Measurements from ENCODE around the gene COL4A2. TPM values are rescaled to one million over a fixed set of nuclear protein-coding genes. Genes with fewer than 3 reads are reported as not detected.

COL4A2 gene
- total RNA-seq, 2 experiments from 2014 or later = not detected

DNA sequence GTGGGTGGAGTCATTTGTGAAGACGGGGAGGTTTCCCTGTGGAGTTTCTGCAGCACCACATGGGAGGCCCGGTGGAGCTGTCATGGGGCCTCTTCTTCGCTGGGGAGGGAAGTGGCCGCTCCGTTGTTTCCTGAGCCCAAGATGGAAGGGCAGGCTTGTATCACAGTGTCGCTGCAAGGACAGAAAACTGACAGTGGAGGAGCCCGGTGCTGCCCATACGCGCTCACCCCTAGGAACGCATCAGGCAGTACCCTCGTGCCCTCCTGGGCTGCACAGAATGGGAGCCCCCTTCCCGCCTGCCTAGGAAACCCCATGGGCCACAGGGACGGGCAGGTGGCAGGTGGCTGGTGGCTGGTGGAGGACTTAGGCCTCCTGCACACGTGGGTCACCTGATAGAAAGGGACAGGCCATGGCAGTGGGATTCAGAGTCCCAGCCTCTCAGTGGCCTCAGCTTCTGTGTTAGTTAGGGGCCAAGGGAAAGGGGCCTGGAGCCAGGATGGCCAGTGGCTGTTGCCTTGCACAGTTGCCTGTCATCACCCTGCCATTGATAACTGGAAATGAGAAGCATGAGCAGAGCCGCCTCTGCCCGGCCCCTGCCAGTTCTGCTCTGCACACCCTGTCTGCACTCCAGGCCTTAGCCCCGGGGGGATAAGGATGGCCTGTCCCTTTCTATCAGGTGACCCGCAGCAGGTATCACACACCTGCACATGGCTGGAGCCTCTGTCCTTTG lies 7.6 kb downstream of the COL4A2 start:
- DNase-seq (no peak), ATAC-seq (no peak)
- TF ChIP-seq, protein P1, sequence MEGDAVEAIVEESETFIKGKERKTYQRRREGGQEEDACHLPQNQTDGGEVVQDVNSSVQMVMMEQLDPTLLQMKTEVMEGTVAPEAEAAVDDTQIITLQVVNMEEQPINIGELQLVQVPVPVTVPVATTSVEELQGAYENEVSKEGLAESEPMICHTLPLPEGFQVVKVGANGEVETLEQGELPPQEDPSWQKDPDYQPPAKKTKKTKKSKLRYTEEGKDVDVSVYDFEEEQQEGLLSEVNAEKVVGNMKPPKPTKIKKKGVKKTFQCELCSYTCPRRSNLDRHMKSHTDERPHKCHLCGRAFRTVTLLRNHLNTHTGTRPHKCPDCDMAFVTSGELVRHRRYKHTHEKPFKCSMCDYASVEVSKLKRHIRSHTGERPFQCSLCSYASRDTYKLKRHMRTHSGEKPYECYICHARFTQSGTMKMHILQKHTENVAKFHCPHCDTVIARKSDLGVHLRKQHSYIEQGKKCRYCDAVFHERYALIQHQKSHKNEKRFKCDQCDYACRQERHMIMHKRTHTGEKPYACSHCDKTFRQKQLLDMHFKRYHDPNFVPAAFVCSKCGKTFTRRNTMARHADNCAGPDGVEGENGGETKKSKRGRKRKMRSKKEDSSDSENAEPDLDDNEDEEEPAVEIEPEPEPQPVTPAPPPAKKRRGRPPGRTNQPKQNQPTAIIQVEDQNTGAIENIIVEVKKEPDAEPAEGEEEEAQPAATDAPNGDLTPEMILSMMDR (IDR thresholded peaks at IDR 0.05) = no peak
- CTCF ChIA-PET = no interaction called here
- Mint-ChIP-seq H3K36me3 (ENCODE audit: low read depth) (no peaks in the 10 kb centered on the region), H3K4me1 (ENCODE audit: low read depth) (peaks cover 2% of the 10 kb centered on the region), H3K27me3 (peaks cover 33% of the 10 kb centered on the region), H3K4me3 (no peak overlapping the region), H3K27ac (no peak overlapping the region), H3K9me3 (no peaks in the 10 kb centered on the region)
- POLR2A ChIA-PET = no interaction called here
- intact Hi-C loops (cut with micrococcal nuclease) = no loop called here

DNA sequence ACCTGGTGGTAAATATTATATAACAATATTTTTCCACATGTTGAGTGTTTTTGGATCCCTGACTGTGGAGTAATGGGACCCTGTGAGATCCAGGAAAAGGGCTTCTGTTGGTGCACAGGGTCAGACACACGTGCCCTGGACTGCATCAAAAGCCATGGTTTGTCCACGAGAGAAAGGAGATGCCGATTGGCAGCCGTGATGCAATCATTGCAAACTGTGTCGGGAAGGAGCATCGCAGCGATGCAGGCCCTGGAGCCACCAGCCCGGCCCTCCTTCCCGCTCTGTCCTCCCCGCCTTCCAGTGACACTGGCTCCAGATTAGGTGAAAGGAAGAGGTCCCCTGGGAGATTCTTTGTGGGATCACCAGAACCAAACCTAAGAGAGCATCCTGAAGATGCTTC lies 9.1 kb downstream of the COL4A2 start:
- H3K27ac Mint-ChIP-seq = no peak overlapping the region
- ATAC-seq (no peak), DNase-seq (no peak)
- H3K4me1 Mint-ChIP-seq (ENCODE audit: low read depth) = peaks cover 4% of the 10 kb centered on the region
- ChIA-PET POLR2A (no interaction called here), CTCF (no interaction called here)
- no peak overlapping the region for H3K4me3 Mint-ChIP-seq
- H3K36me3 Mint-ChIP-seq (ENCODE audit: low read depth) = no peaks in the 10 kb centered on the region
- H3K27me3 Mint-ChIP-seq = peaks cover 24% of the 10 kb centered on the region
- no peaks in the 10 kb centered on the region for H3K9me3 Mint-ChIP-seq
- intact Hi-C loops (cut with micrococcal nuclease) = no loop called here
- TF ChIP-seq, protein P1 (IDR thresholded peaks at IDR 0.05) = no peak

DNA sequence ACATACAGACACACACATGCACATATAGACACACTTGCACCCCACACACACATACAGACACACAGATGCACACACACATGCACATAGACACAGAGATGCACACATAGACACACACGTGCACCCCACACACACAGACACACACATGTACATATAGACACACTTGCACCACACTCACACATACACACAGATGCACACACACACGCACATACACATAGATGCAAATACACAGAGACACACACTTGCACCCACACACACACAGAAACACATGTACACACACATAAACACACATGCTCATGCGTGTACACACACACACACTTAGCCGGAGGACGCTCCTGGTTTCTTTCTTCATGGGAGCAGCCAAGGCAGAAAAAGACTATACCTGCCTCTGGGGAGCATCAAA lies 10.0 kb downstream of the COL4A2 start:
- Mint-ChIP-seq H3K4me3 (no peak overlapping the region), H3K4me1 (ENCODE audit: low read depth) (peaks cover 4% of the 10 kb centered on the region), H3K27me3 (peaks cover 29% of the 10 kb centered on the region), H3K27ac (no peak overlapping the region), H3K9me3 (no peaks in the 10 kb centered on the region), H3K36me3 (ENCODE audit: low read depth) (no peaks in the 10 kb centered on the region)
- TF ChIP-seq, protein P1 (IDR thresholded peaks at IDR 0.05) = no peak
- no peak for DNase-seq
- ChIA-PET CTCF (no interaction called here), POLR2A (no interaction called here)
- intact Hi-C loops (cut with micrococcal nuclease) = no loop called here
- no peak for ATAC-seq

DNA sequence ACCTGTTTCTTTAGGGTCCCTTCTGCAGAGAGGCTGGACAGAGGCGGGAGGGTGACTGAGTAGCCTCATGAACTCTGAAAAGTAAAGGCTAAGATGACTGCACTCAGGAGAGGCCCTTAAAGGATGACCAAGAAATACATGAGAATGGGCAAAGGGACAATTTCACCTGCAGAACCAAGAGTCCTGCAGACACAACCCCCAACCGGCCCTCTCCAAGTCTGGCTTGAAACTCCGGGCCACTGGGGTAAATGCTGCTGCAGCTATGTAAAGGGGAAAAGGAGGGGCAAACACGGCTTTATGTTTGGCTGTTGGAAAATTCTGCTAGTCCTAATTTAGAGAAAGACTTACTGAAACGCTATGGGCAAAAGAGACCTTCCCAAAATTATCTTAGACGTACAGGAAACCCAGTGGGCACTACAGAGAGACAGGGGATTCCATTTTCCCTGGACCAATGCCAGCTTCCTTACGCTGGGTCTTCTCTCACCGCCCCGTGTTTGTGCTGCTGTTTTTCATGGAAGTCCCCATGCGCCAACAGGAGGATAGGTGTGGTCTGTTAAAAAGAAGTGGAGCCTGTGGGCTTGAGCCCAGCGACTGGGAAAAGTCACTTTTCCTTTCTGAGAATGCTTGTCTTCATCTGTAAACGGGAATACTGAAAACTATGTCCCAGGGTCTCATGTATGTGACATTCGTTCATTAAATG lies 10.6 kb downstream of the COL4A2 start:
- POLR2A ChIA-PET = no interaction called here
- intact Hi-C loops (cut with micrococcal nuclease) = no loop called here
- no peak overlapping the region for H3K4me3 Mint-ChIP-seq
- H3K4me1 Mint-ChIP-seq (ENCODE audit: low read depth) = peaks cover 4% of the 10 kb centered on the region
- no peaks in the 10 kb centered on the region for H3K9me3 Mint-ChIP-seq
- ATAC-seq (no peak), DNase-seq (no peak)
- no peaks in the 10 kb centered on the region for H3K36me3 Mint-ChIP-seq (ENCODE audit: low read depth)
- H3K27ac Mint-ChIP-seq = no peak overlapping the region
- CTCF ChIA-PET = no interaction called here
- TF ChIP-seq, protein P1 (IDR thresholded peaks at IDR 0.05) = no peak
- H3K27me3 Mint-ChIP-seq = peaks cover 28% of the 10 kb centered on the region

DNA sequence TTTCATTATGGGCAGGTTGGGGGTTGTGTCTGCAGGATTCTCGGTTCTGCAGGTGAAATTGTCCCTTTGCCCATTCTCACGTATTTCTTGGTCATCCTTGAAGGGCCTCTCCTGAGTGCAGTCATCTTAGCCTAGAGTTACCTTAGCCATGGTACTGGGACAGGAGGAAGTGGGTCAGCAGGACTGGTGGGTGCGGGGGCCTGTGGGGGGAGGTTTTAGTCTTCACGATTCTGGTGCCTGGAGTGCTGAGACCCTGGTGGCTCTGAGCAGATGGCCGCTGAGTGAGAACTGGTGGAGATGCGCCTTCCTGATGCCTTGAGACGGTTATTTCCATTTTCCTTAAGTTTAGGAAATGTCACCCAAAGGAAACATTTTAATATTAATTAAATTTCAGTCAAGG lies 11.8 kb downstream of the COL4A2 start:
- Mint-ChIP-seq H3K4me1 (ENCODE audit: low read depth) (peaks cover 4% of the 10 kb centered on the region), H3K36me3 (ENCODE audit: low read depth) (no peaks in the 10 kb centered on the region), H3K9me3 (no peaks in the 10 kb centered on the region), H3K27ac (no peak overlapping the region), H3K4me3 (no peak overlapping the region), H3K27me3 (peaks cover 27% of the 10 kb centered on the region)
- no peak for DNase-seq
- TF ChIP-seq, protein P1 (IDR thresholded peaks at IDR 0.05) = no peak
- POLR2A ChIA-PET = no interaction called here
- intact Hi-C loops (cut with micrococcal nuclease) = no loop called here
- CTCF ChIA-PET = no interaction called here
- ATAC-seq = no peak
